OCI-M2 (cell line): Measurements from ENCODE around the gene FBXL7.

Experiments used
- DNase-seq: peaks from one replicate; lab custom pipeline; 2025; ENCODE audit not compliant: unreplicated experiment; lab: John Stamatoyannopoulos, UW

FBXL7 gene

DNA sequence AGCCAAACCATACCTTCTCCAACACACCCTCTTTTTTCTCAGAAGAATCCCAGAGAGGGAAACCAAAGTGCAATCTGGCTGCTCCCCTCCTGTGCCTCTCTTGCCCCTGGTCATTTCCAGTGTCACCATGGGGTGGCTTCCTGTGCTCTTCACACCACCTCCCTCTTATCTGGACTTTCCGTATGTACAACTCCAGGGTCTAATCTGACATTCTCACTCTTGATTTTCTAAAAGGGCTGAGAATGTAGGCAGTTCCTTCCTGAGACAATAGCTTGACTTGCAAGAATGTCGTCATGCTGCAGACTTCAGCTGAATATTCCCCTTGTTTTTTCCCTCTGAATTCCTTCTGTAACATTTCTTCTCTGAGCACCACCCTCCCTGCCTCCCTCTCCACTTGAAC is 110.2 kb downstream of the FBXL7 start:
- no peak for DNase-seq

DNA sequence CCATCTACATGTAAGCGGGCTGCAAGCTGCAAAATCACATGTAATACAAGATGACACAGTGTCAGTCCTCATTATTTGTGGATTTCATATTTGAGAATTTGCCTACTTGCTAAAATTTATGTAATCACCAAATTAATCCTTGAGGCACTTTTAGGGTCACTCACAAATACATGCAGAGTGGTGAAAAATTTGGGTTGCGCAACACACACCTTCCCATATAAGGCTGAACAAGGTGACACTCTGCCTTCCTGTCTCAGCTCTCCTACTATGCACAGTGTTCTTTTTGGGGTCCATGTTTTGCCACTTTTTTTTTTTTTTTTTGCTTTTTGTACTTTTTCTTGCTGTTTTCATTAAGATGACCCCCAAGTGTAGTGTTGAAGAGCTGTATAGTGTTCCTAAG is 111.0 kb downstream of the FBXL7 start:
- no peak for DNase-seq

DNA sequence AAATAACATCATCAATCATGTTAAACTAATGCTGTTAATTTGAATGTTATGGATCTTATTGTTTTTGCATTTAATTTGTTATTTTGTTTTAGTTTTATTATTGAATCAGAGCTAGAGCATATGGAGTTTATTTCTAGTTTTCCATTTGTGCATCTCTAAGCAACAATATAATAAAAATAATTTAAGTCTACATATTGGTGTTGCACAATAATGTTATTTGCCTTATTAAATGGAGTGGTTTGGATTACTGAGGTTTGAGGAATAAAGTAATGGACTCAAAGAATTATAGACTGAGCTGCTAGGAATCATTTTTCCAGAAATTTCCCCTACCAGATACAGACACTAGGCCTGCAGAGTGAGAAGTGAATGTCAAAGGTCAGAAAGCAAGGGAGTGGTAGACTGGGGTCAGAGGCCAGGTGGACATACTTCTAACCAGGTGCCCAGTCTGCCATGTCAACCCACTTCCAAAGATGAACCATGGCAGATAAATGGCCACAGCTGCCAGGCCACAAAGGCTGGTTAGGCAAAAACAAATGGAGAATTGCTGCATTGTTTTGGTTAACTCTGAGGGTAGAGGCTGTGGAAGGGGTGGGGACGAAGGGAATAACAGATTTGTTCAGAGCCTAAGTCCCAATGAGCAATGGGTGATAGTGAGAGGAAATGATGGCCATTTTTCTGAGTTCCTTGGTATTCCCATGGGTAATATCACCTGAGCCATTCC is 113.1 kb downstream of the FBXL7 start:
- no peak for DNase-seq

DNA sequence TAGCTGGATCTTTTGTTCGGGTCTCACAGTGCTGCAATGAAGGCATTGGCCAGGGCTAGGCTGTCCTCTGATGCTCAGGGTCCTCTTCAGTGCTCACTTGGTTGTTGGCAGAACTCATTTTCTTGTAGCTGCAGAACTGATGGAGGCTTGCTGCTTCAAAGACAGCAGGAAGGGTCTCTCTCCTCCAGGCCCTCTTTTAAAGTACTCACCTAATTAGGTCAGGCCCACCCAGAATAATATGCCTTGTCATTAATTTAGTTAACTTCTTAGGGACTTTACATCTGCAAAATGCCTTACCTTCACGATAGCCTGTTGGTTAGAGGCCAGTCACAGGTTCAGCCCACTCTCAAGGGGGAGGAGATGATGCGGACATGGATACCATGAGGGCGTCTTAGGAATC is 114.7 kb downstream of the FBXL7 start:
- no peak for DNase-seq

DNA sequence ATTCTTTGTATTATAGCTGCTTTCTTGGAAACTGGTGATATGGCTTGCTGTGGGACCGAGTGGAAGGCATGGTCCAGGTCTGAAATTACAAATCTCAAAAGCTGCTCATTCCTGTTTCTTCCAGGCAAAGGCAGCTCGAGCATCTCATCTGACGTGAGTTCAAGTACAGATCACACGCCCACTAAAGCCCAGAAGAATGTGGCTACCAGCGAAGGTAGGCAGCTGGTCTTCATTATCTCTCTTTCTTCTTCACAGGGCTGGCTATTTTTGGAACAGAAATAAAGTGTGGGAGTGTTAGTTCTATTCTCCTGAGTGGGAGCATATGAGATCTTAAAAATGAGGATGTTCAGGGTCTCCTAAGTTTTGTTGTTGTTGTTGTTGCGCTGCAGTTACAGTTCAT is 115.9 kb downstream of the FBXL7 start:
- no peak for DNase-seq

DNA sequence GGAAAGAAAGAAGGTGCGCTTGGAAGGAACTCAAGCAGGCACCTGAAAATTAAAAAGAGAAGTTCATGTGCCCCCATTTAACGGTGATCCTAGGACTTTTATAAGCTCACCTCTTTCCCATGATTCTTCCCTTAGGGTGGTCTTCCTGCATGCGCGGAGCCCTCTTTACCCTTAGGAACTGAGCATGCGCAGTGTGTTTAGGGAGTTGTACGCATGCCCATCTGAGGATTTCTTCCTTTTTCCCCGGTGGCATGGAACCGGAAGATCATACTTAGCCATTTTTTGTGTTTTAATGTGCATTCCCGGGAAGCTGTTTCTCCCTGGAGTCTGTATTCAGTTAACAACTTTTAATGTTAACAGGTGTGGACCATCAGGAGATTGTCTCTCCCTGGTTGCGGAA is 119.0 kb downstream of the FBXL7 start:
- no peak for DNase-seq

DNA sequence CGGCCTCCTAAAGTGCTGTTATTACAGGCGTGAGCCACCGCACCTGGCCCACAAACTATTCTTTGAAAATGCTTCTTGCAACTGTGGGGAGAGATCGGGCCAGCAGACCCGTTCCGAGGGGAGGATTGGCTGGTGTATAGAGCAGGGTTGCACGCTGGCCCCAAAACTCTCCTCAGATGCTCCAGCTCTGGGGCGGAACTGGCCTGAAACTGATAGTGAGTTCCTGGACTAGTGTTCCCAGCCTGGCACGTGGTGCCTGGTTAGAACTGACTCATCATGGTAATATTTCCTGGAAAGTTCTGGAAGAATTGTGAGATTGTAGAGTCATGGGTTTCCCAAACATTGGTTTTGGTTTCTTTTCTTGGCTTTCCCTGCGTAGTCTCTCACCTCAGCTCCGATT is 120.5 kb downstream of the FBXL7 start:
- DNase-seq = no peak

DNA sequence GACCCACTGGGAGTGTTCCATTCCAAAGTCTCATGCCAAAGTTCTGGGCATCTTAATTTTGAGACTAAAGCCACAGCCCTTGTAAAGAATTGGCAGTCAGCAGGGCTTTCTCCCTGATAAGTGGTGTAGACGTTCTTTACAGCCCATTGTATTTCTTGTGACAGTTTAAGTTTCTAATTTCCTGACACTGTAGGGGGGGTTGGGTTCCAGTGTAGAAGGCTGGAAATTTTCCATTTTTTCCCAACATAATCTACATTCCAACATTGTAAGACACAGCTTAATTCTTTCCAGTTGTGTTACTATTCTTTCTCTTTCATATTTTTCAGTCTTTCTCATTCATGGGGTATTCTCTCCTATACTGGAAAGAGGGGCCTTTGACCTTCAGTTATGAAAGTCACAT is 121.1 kb downstream of the FBXL7 start:
- DNase-seq = no peak

DNA sequence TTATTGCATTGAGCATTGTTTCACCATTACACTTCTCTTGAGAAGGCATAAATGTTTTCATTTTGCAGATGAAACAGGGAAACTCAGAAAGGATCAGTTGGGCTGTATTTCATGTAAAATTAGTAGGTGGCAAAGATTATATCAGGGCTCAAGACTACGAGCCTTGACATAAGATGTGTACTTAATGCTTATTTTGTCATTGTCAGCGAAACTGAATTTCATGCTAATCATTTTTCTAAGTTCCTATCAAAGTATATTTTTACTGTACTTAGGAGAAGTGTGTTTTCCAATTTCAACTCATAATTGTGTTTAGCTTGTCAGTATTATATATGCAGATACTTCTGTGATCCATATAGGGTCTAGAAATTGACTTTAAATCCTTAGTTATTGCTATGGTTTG is 123.8 kb downstream of the FBXL7 start:
- no peak for DNase-seq

DNA sequence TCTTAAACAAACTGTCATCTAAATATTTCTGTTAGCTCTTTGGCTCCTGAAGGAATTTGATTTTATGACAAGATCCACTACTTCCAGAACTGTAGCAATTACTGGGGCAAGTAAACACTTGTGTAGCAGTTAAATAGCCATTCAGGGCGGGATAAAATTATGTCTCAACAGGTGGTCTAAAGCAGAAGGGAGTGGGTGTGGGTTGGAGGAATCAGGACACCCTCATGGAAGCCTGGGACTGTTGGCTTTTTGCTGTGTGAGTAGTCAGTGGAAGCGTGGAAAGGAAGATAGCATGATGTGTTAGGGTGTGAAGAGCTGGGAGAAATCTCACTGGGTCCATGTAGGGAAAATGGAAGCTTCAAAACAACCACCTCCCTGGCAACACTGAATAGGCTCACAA is 127.1 kb downstream of the FBXL7 start:
- no peak for DNase-seq

DNA sequence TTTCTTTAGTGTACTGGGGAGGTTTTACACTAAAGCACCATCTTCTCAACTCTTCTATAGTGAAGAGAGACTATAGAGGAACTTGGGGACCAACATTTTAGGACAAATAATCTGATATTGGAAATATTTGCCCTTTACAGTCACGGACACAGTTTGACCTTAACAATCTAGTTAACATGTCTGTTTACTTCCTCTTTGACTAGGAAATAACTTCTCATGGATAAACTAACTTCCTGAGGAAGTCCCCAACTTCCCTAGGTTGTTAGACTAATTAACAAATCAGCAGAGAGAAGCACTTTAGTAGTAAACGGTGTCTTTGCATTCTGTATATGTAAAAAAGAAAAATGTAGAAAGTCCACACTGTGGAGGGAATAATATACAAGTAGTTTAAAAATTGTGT is 127.7 kb downstream of the FBXL7 start:
- DNase-seq = no peak

DNA sequence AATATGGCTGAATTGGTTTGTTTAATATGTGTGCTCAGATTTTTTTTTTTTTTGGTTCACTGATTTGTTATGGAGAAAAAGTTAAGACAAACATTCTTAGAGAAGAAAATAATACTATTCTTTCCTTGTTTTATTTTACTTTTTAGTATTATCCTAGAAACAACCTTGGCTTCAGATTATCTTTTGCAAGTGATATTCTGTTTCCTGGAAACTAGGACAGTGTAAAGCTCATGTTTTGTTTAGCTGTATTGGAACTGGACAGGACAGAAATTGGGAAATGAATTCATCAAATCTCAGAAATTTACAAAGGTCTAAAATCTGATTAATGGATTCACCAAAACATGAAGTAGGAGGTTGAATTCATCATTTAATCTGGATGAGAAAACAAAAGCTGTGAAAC is 130.5 kb downstream of the FBXL7 start:
- DNase-seq = no peak

DNA sequence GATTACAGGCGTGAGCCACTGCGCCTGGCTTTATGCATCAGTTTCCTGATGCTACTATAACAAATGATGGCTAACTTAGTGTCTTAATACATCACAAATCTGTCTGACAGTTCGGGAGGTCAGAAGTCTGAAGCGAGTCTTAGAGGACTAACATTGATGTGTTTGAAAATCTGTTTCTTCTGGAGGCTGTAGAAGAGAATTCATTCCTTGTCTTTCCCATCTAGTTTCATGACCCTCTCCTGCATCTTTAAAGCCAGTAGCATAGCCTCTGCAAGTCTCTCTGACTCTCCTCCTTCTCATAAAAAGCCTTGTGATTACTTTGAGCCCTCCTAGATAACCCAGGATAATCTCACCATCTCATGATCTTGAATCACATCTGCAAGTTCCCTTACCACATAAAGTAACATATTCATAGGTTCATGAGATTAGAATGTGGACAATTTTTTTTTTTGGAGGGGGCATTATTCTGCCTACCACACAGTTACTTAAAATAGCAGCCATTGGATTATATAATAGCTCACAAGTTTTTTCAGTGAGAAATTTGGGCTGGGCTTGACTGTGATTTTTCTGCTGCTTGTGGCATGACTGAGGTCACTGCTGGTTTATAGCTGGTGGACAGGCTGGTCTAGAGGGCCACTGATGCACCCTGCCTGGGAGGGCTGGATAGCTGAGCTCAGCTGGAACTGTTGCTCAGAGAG is 134.8 kb downstream of the FBXL7 start:
- no peak for DNase-seq

DNA sequence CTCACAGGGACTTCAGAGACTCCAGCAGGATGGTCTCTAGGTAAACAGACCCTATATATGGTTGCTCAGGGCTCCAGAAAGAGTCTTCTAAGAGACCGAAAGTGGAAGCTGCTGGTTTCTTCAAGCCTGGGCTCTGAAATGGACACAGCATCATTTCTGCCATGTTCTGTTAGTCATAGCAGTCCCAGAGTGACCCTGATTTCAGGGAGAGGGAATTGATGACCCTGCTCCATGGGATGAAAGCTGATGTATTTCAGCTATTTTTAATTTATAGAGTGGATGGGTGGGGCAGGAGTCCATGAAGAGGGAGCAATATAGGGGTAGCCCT is 135.3 kb downstream of the FBXL7 start:
- DNase-seq = no peak

DNA sequence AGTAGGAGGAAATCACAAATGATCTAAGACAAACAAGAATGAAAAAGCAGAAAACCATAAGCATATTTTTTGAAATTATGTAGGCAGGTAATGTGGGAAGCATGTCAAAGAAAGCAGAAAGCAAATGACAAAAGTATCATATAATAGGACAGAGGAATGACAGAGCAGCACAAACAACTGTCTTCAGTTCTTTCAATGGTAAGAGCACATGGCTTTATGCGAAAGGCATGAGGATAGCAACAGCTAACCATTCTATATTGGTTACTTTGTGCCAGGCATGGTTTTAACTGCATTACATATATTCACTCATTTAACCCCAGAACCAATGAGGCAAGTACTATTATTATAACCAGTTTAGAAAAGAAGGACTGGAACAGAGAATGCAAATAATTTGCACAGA is 137.4 kb downstream of the FBXL7 start:
- no peak for DNase-seq

DNA sequence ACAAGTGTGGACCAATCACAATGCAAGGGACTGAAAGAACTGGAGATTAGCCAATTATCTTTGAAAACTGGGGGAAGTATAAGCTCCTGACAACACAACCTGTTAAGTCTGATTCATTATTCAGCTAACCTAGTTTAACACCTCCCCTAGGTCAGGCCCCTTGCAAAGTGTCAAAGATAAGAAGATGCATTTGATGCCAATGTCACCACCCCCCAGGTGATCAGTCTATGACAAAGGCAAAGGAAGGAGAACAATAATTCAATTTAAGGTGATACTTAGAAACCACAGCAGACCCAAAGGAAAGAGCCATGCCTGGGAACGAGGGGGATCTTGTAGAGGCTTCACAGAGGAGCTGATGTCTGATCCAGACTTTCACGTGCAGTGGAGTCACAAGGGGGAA is 137.9 kb downstream of the FBXL7 start:
- no peak for DNase-seq

DNA sequence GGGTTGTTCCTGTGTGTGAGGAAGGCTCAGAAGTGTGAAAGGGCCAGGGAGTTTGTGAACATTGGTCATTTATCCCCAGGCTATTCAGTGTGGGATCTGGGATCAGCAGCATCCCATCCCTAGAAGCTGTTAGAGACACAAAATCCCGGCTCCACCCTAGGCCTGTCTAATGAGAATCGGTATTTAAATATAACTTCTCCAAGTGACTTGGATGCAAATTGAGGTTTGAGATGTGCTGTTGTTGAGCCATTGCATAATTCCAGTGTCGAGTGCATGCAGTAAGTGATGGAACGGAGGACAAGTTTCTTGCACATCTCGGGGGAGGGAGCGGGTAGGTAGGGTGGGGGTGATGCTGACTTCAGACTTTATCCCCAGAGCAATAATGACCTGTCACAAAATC is 138.3 kb downstream of the FBXL7 start:
- no peak for DNase-seq

DNA sequence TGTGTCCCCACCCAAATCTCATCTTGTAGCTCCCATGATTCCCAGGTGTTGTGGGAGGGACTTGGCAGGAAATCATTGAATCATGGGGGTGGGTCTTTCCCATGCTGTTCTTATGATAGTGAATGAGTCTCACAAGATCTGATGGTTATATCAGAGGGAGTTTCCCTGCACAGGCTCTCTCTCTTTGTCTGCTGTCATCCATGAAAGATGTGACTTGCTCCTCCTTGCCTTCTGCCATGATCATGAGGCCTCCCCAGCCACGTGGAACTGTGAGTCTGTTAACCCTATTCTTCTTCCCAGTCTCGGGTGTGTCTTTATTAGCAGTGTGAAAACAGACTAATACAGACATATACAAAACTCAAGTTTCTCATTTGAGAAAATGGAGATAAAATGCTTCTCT is 139.3 kb downstream of the FBXL7 start:
- DNase-seq = no peak

DNA sequence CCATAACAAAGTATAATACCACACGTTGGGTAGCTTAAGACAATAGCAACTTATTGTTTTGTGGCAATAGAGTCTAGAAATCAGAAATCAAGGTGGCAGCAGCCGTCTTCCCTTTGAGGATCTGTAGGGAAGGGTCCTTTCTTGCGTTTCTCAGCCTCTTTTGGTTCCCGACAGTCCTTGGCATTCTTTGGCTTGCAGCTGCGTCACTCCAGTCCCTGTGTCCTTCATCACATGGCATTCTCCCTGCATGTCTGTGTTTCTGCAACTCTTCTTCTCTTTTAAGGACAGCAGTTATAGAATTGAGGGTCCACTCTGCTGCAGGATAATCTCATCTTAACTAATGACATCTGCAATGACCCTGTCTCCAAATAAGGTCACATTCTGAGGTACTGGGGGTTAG is 140.1 kb downstream of the FBXL7 start:
- no peak for DNase-seq

DNA sequence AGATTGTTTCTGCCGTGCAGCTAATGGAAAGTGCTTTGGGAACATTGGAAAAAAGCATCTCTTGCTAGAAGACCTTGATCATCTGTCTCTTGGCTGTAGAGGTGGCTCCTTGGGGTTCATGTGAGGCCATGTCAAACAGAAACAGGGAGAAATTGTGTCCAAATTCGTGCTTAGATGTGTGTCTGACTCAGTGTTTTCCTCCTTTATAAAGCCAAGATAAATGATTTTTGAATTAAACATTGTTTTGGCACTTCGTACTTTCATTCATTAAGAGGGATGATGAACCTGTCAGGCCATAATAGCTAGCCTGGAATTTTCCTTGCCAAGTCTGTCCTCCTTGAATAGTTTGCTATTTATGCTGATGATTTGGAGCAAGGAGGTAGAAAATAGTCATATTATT is 143.8 kb downstream of the FBXL7 start:
- DNase-seq = no peak

DNA sequence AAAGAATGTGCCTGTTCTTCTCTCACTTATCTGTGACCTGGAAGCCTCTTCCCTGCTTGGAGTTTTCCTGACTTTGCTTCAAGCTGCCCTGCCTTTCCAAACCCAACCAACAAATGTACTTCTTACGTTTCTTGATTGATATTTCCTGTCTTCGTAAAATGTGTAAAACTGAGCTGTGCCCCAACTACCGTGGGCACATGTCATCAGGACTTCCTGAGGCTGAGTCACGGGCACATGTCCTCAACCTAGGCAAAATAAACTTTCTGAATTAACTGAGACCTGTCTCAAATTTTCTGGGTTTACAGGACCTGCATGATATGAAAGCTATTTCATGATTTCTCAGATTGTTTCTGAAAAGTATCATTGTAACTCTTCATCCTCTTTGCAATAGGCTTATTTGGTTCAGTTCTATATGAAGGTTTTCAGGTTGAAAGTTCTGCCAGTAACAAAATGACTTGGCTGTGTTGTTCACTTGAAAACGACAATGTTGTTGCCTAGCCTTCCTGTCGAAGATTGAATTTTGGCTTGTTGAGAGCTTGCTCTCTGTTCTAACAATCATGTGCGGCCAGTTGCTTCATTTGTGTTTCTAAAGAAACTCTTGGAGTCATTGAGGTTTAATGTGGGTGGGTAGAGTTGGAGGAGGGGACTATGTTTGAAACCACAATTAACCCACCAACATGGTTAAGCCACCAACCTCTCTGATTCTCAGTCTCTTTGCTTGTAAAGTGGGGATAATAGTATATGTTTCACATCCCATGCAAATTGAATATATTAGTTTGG is 145.6 kb downstream of the FBXL7 start:
- DNase-seq = no peak

DNA sequence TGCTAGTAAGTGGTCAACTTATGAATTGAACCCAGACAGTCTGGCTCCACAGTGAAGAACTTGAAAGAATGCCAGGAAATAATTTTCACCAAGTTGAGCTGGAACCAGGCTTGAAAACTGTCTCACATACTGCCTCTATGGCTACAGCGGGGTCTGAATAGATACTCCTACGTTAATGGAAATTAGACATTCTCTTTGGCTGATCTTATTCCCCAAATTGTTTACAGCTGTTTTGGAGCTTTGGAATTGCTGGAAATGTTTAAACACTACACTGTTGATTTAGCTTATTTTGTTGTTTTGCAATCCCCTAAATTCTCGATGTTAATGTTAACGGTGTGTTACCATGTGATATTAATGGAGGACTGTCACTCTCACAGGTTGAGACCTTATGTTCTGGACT is 146.4 kb downstream of the FBXL7 start:
- DNase-seq = no peak
